Measurements from ENCODE around the gene TTN.
"Not testable (repeated sequence)": the region's sequence is repeated elsewhere in the genome, so short reads cannot be mapped to it uniquely, and the experiment has no call there.

Gene TTN

DNA sequence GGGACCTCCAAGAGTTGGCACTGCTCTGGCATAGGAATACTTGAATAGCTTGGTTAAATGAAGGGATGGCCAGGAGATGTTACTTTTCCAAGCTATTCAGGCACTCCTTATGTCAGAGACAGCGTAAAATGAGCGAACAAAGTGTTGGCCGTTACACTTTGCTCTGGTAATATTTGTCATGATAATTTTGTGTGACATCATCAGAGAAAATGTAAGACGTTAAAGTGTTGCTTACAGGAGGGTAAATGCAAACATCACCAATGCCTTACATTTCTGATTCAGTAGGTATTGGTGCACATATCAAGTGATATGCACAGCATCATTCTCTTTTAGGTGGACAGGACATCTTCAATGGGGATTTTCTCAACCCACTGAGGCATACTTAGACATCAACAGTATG lies 281.0 kb downstream of the TTN start:
- no peak for DNase-seq

DNA sequence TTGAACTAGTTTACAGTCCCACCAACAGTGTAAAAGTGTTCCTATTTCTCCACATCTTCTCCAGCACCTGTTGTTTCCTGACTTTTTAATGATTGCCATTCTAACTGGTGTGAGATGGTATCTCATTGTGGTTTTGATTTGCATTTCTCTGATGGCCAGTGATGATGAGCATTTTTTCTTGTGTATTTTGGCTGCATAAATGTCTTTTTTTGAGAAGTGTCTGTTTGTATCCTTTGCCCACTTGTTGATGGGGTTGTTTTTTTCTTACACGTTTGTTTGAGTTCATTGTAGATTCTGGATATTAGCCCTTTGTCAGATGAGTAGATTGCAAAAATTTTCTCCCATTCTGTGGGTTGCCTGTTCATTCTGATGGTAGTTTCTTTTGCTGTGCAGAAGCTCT lies 281.8 kb downstream of the TTN start:
- not testable (repeated sequence) for DNase-seq

DNA sequence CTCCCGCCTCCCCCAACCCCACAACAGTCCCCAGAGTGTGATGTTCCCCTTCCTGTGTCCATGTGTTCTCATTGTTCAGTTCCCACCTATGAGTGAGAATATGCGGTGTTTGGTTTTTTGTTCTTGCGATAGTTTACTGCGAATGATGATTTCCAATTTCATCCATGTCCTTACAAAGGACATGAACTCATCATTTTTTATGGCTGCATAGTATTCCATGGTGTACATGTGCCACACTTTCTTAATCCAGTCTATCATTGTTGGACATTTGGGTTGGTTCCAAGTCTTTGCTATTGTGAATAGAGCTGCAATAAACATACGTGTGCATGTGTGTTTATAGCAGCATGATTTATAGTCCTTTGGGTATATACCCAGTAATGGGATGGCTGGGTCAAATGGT lies 282.2 kb downstream of the TTN start:
- DNase-seq = not testable (repeated sequence)

DNA sequence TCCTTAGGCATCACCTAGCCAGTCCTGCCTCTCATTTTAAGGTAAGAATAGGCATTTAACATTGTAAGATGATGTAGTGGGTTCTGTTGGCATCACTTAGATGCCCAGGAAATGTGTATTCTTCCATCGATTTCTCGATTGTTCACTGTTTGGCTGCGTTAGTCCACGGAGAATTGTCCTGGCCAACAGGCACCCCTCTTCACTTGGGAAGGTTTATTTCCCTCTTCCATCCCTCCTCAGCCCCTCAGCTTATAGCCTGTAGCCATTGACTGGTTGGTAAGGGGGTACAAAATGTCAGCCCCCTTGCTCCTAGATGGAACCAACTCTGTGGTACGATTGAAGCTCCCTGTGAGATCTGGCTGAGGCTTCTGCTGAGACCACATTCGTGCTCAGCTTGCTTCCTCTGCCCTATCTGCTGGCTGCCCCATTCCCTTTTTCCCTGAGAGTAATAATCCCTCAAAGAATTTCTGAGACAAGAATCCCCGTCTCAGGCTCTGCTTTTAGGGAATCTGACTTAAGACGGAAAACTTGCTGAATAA lies 283.6 kb downstream of the TTN start:
- no peak for DNase-seq

DNA sequence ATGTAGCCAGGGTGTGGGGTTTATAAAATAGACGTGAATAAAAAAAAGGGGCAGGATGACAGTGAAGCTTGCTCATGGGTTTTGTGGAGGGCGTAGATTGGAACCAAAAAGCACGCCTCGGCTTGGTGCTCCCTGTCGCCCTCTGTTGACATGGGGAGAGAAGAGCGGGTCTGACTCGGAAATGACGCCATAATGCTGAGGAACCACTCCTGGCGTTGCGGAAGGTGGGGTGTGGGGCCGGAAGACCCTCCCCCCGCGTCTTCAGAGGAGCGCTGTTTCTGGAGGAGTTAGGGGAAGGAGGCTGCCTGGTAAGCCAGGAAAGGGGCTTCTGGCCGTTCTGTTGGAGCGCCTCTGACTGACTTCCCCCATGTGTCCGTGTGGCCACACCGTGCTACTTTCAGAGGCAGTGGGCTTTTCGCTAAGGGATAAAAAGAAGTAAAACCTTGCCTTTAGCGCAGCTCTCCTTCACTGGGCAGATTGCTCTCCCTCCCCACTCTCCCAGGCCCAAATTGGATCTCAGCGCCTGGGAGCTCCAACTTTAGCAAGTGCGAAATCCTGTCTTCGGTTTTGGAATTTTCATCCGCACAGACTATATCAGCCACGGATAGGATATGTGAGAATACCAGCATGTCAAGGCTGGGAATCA lies 284.1 kb downstream of the TTN start:
- peak; percentile 62 for DNase-seq

DNA sequence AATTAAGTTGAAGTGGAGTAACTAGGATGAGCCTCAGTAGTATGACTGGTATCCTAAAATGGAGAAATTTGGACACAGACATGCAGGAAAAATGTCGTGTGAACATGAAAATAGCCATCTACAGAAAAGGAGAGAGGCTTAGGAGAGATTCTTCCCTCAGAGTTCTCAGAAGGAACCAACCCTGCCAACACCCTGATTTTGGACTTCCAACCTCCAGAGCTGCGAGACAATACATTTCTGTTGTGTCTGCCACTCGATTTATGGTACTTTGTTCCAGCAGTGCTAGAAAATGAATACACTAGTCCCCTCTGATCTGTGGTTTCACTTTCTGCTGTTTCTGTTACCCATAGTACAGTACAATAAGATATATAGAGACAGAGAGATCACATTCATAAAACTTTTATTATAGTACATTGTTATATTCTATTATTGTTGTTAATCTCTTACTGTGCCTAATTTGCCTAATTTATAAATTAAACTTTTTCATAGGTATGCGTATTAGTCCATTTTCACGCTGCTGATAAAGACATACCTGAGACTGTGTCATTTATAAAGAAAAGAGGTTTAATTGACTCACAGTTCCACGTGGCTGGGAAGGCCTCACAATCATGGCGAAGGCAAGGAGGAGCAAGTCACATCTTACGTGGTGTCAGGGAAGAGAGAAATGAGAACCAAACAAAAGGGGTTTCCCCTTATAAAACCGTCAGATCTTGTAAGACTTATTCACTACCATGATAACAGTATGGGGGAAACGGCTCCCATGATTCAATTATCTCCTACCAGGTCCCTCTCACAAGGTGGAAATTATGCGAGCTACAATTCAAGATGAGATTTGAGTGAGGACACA lies 285.7 kb downstream of the TTN start:
- no peak for DNase-seq

DNA sequence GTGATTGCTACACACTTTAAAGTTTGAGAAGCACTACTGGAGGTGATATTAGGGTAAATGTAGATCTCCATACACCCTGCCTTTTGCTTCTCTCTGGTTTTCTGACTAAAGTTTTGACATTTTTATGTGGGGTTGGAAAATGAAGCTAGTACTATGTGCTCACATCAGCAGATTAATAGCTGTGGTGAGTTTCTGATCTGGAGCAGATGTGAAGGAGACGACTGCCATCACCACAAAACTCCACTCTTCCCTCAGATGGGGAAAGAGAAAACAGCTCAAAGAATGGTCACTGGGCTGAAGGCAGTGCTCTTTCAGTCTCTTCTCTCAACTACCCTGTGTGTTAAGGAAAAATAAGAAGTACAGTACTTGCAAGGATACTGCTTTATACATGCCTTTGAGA lies 289.7 kb downstream of the TTN start:
- DNase-seq = no peak

DNA sequence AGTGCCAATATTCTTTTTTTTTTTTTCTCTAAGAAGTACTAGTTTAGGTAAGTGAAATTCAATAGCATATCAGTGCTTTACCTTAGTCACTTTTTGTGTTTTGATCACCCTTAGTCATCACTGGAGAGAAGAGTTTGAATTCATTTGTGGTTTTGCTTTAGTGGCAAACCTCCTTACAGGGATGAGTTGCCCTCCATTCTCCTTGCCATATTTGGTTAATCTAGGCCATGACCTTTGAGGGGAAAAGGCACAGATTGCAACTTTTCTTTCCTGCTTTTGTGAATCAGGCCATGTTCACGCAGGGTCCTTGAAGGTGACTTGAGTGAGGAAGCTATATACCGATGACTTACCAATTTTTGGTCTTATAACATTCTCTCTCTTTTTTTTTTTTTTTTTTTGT lies 292.6 kb downstream of the TTN start:
- DNase-seq = no peak

DNA sequence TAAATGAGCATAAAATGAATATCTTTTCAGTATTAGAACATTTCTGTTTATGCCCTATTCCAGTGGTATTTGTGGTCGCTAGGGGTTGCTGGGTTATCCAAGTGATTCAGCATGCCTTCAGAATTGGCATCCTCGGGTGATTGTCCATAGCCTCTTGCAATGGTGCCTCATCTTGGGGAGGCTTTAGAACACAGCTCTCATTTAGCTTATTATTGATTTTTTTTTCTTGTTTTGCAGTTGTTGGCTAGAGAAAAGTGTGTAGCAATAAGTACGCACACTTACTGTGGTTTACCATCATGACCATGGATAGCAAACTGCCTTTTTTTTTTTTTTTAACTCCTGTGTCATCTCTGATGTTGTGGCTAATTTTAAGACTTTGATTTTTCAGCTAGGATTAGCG lies 293.3 kb downstream of the TTN start:
- no peak for DNase-seq

DNA sequence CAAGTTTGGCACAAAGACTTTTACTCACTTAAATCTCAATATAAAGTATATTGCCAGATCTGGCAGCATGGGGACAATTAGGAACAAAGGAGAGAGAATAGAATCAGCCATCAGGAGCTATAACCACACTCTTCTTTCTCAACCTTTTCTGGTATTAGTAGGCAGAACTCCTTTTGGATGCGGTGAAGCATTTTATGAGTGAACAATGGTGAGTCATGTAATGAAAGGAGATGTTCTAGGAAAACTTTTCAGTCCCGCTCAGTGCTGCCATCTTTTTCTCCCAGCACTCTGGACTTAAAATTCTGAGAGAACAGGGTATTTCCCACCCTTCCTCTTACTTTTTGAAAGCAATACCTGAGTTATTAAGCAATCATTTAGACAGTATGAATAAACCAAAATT lies 294.7 kb downstream of the TTN start:
- DNase-seq = no peak

DNA sequence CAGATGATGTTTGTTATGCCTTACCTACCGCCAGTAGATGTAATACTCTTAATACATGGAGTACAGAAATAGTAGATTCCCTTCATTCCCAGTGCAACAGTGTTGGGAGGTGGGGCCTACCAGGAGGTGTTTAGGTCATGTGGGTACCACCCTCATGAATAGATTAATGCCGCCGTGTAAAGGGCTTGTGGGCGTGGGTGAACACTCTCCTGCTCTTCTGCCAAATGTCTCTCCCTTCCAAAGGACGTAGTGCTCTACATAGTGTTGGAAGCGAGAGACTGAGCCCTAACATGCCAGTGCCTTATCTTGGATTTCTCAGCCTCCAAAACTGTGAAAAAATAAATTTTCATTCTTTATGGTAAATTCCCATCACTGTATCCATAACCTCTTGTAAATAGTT lies 296.8 kb downstream of the TTN start:
- DNase-seq = no peak

DNA sequence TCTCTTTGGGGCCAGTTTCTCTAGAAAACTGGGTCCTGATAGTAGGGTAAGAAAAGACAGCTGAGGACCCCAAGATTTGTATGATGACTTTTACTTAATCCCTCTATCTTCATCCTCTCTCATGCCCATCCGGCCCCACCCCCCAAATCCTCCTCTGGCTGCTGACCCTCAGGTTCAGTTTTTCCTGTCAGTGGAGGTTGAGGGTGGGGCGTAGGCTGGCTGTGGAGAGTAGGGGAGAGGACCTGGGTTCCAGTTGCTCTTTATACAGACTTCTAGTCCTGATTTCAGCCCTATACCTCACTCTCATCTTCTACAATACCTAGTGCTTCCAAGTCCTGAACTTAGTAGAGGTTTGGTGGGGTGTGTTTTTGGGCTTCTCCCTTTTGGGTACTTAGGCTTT lies 298.6 kb downstream of the TTN start:
- no peak for DNase-seq

DNA sequence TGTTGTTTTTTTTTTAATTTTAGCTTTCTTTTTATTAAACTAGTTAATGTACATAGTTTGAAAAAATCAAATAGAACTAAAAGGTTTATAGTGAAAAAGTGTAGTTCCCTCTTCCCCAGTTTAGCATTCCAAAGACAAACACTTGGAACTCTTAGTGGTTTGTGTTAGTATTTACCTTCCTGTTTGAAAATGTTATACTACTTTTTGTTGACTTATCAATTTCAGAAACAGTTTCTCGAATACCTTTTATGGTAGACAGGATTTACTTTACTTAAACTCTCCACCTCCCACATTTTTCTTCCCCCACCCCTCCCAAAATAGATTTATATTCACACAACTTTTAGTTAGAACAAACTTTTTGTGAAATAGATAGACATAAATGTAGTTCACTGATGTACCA lies 300.3 kb downstream of the TTN start:
- no peak for DNase-seq

DNA sequence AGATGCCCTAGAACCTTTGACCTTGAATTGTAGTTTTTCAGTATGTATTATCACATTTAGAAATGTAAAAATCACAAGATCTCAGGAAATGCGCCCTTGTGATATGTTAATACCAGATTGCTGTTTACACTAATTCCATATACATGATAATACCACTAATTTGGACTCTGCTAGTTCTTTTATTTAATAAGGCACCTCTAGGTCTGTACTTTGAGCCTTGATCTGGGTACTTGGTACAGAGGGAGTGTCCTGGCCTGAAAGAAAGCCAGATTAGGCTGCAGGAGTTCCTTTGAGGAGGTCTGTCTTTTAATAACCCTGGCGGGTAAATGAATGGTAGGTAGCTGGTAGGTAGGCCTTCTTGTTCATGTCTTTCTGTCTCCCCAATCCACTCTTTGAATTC lies 300.7 kb downstream of the TTN start:
- no peak for DNase-seq

DNA sequence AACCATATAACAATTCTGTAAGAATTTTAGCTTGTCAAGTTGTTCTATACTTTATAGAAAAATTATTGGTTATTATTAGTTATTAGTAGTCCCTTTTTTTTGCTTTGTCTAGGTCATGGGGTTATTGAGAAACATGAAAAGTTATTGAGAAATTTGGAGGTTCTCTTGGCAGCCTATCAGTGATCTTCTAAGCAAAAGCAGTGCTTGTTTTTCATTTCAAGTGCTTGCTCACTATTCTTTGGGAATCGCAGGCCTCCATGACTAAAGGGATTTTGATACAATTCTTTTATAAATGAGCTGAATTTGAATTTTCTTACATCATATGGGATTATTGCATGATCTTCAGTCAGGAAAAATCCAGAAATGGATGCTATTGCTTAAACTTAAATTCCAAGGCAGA lies 301.1 kb downstream of the TTN start:
- DNase-seq = no peak

DNA sequence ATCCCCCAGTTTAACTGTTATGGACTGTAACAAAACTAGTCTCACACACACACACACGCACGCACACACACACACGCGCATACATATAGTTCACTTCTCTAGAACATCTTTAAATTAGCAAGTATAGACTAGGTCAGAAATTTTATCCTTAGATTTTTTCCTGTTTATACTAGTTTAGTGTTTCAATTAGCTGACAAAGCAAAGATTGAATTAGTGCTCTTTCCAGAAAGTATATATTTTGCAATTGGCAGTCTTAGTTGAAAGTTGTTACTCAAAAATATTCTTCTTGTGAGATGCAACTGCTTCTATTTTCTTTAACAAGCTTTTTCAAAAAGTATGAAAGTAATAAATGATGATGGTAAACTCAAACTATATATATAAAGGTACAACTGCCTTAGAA lies 304.5 kb downstream of the TTN start:
- no peak for DNase-seq

DNA sequence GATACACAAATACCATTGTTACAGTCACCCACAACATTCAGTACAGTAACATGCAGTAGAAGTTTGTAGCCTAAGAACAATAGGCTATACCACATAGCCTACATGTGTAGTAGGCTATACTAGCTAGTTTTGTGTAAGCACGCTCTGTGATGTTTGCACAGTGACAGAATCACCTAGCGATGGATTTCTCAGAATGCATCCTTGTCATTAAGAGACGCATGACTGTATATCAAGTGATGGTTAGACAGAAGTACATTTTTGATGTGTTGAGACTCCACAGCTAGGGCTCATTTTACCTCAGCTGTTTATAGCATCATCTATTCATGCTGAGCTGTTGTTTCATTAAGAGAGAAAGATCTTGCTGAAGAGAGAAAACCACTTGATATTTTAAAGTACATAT lies 307.6 kb downstream of the TTN start:
- no peak for DNase-seq

DNA sequence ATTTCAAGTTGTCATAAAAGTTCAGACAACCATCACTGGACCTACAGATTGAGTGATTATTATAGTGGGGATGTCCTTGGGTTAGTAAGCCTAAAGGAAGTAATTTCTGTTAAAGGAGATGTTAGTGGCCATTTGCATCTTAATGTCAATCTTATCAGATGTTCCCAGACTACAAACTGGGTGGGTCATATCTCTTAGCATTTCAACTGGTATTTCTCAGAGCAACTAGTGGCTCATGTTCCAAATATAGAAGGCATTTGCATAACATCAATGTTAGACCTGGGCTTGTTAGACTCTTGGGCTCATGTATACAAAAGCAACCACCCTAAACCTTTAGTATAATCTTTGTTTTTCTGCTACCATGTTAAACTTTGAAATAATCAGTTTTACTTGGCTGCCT lies 309.1 kb downstream of the TTN start:
- no peak for DNase-seq

DNA sequence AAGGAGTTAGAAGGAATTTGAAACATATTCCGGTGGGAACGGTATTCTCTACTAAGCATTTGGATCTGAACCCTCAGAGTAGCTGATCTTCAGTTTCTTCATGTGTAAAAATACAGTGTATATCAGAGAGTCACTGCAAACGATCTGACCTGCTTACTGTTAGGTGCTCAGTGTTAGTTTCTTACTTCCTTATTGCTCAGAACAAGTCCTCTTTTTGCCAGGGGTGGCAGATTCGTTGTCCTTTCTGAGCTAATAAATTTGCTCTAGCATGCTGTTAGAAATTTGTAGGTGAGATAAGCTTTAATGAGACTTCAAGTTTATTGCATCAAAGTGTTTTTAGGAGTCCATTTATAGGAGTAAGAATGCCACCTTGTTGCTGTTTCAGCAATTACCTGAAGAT lies 311.2 kb downstream of the TTN start:
- DNase-seq = no peak

DNA sequence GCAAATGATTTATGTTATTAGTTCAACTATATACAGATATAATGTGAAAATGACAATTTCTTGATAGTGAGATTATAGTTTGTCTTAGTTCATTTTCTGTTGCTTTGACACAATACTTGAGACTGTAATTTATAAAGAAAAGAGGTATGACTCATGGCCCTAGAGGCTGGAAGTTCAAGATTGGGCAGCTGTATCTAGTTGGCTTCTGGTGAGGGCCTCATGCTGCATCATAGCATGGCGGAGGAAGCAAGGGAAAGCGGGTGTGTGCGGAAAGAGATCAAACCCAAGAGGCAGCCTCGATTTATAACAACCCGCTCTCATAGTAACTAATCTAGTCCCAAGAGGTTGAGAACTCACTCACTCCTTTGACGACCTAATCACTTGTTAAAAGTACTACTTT lies 315.6 kb downstream of the TTN start:
- DNase-seq = no peak

DNA sequence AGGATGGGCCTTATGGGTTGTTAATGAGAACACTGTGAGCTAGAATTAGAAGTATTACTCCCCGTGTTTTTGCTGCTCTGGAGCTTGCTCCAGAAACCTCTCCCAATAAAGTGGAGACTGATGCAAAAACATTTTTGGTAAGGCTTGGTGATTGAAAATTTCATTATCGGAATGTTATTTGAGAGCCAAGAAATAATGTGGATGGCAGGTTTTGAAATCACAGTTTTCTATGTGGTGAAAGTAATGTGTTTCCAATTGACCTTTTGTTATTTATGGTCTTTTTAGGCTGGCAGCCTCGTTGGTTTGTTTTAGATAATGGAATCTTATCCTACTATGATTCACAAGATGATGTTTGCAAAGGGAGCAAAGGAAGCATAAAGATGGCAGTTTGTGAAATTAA lies 321.9 kb downstream of the TTN start:
- no peak for DNase-seq

DNA sequence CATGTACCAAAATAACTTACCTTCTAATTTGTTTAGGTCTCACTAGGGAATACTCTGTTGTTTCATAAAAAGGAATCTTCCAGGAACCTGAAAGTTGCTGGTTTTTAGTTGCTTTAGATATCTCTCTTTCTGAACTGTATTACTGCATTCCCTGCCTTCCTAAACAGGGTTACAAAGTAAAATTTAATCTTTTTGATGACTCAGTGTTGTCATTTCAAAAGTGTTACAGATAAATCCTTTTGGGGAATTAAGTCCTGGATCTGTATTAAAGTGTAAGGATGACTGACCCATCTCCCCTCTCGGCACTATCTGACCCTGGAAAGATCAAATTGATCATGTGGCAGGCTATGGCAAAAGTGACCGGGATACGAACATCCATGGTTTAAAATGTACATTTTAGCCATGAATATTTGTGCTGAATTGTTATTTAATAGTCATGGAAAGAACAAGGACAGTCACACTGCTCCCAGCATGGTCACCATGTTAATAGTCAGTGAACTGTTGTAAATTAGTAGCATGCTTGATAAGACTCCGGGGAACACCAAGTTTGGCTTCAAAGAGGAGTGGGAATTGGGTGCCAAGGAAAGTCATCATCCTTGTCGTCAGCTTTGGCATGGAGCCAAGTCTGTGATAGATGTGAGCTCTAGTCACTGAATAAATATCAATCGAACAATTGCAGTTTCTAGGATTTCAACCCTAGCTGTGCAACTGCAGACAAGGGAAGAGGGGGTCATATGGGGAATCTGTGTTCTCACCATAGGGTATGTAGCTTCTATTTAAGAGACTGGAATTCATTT lies 322.8 kb downstream of the TTN start:
- no peak for DNase-seq

DNA sequence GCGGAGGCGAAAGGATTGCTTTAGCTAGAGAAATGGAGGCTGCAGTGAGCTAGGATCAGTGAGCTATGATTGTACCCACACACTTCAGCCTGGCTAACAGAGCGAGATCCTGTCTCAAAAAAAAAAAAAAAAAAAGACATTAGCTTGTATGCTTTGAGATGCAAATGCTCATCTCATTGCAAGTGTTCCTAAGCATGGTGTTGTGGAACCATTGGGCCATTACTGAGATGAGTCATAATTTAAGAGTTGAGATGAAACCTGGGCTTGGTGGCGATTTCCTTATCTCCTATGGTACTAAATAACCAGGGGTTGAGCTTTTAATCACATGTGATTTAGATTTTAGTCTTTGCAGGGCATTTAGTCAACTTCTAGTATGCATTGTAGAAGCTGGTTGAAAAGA lies 324.8 kb downstream of the TTN start:
- no peak for DNase-seq

All from 8988T (cell line).